Measurements from ENCODE around the gene SAMMSON. TPM values are rescaled to one million over a fixed set of nuclear protein-coding genes. Genes with fewer than 3 reads are reported as not detected.

Gene SAMMSON
- total and polyA plus RNA-seq, 9 of the 15 experiments (the other 6 are each of a cell fraction or from before 2014, with no cell fraction given), result 0.65 to 4.4 (median 1.9) TPM

DNA sequence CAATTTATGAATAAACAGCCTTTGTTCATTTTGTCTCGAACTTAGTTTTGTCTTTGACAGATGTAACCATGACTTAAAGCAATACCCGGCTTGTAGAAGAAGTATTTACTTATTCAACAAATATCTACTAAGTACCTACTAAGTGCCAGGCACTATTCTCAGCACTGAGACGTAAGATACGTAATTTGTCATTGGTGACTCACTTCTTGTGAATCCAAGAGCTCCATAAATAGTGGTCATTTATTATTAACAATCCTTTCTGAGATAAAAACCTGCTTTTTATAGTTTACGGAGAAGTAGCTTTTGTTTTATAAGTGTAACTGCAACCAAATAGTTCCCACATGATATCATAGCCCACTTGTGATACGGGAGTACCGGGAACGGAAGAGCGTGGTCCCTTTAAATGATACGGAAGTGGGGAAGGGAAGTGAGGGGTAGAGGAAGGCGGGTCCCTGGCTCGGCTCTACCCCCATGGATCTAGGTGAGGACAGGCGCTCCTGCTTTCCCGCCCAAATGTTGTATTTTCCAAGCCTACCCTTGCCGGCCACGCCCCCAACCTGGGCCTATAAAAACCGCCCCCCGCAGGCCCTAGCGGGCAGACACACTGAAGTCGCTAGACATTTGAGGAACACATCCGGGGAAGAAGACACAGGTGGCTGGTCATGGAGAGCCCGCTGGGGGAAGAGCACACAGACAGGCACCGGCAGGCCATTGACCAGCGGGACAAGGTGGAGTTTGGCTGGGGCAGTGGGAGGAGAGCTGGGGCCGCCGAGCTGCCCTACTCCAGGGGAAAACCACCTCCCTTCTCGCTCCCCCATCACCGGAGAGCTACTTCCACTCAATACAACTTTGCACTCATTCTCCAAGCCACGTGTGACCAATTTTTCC lies at the start of gene SAMMSON (continued):
- TF ChIP-seq SLC30A9 (CRISPR knock-in tag; IDR thresholded peaks at IDR 0.05), result no peak
- no peak for TF ChIP-seq KLF6 (CRISPR knock-in tag; IDR thresholded peaks at IDR 0.05; ENCODE audit: borderline replicate concordance)
- peak in 1 of 2 experiments; percentile 89; a peak in 2 of 4 replicates for TF ChIP-seq MAZ (CRISPR knock-in tag; conservative IDR thresholded peaks at IDR 0.05 in 1 of 2, IDR thresholded peaks at IDR 0.05 in 1 of 2)
- TF ChIP-seq SMARCB1 (IDR thresholded peaks at IDR 0.05; ENCODE audit: insufficient read length, low read depth), result no peak
- peak; percentile 19; the same call in 1 of the 2 replicates for TF ChIP-seq NCOA1 (IDR thresholded peaks at IDR 0.05; ENCODE audit: low read depth)
- peak in 1 of 2 experiments; percentile 93; a peak in 2 of 4 replicates for TF ChIP-seq UBTF (IDR thresholded peaks at IDR 0.05; ENCODE audit: borderline replicate concordance in 1 of 2, low read depth in 2 of 2, low read length in 2 of 2)
- no peak for TF ChIP-seq PCBP1 (IDR thresholded peaks at IDR 0.05; ENCODE audit: low read depth, low read length, poor library complexity, severe bottlenecking)
- TF ChIP-seq THRA (IDR thresholded peaks at IDR 0.05), result no peak
- no peak for TF ChIP-seq KHSRP (IDR thresholded peaks at IDR 0.05)
- TF ChIP-seq XRCC4 (IDR thresholded peaks at IDR 0.05; ENCODE audit: extremely low read depth, insufficient read depth, insufficient read length), result no peak
- TF ChIP-seq MAX (CRISPR knock-in tag; IDR thresholded peaks at IDR 0.05), result peak; percentile 74
- TF ChIP-seq NFE2L1 (tag; IDR thresholded peaks at IDR 0.05; ENCODE audit: borderline replicate concordance, low read depth), result no peak
- TF ChIP-seq ZNF431 (CRISPR knock-in tag; IDR thresholded peaks at IDR 0.05), result no peak
- TF ChIP-seq GABPB2 (CRISPR knock-in tag; conservative IDR thresholded peaks at IDR 0.05), result no peak
- no peak for TF ChIP-seq ETS2 (tag; IDR thresholded peaks at IDR 0.05; ENCODE audit: borderline replicate concordance, poor library complexity, severe bottlenecking)
- TF ChIP-seq, protein P1, sequence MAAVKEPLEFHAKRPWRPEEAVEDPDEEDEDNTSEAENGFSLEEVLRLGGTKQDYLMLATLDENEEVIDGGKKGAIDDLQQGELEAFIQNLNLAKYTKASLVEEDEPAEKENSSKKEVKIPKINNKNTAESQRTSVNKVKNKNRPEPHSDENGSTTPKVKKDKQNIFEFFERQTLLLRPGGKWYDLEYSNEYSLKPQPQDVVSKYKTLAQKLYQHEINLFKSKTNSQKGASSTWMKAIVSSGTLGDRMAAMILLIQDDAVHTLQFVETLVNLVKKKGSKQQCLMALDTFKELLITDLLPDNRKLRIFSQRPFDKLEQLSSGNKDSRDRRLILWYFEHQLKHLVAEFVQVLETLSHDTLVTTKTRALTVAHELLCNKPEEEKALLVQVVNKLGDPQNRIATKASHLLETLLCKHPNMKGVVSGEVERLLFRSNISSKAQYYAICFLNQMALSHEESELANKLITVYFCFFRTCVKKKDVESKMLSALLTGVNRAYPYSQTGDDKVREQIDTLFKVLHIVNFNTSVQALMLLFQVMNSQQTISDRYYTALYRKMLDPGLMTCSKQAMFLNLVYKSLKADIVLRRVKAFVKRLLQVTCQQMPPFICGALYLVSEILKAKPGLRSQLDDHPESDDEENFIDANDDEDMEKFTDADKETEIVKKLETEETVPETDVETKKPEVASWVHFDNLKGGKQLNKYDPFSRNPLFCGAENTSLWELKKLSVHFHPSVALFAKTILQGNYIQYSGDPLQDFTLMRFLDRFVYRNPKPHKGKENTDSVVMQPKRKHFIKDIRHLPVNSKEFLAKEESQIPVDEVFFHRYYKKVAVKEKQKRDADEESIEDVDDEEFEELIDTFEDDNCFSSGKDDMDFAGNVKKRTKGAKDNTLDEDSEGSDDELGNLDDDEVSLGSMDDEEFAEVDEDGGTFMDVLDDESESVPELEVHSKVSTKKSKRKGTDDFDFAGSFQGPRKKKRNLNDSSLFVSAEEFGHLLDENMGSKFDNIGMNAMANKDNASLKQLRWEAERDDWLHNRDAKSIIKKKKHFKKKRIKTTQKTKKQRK (IDR thresholded peaks at IDR 0.05; ENCODE audit: borderline replicate concordance, low read depth, low read length), result no peak
- peak; percentile 33 to 37; a peak in 1 of 4 replicates for TF ChIP-seq NRF1 (conservative IDR thresholded peaks at IDR 0.05 in 1 of 2, IDR thresholded peaks at IDR 0.05 in 1 of 2)
- TF ChIP-seq ZNF24 (IDR thresholded peaks at IDR 0.05), result no peak

Data from K562 (cell line).